Measurements from ENCODE around the gene ESF1.

Gene ESF1

GRCh38 chr20:13800728-13801134 is 16.0 kb upstream of the ESF1 start:
- DNase-seq (ENCODE audit: low read depth in 1 of 2, low spot score in 1 of 2): no peak

GRCh38 chr20:13799974-13800373 is 15.3 kb upstream of the ESF1 start:
- no peak overlapping the region for H3K4me3 ChIP-seq (replicated peaks; ENCODE audit: insufficient read depth, low read length)
- no peak for DNase-seq (ENCODE audit: low read depth in 1 of 2, low spot score in 1 of 2)
- TF ChIP-seq, protein P1, sequence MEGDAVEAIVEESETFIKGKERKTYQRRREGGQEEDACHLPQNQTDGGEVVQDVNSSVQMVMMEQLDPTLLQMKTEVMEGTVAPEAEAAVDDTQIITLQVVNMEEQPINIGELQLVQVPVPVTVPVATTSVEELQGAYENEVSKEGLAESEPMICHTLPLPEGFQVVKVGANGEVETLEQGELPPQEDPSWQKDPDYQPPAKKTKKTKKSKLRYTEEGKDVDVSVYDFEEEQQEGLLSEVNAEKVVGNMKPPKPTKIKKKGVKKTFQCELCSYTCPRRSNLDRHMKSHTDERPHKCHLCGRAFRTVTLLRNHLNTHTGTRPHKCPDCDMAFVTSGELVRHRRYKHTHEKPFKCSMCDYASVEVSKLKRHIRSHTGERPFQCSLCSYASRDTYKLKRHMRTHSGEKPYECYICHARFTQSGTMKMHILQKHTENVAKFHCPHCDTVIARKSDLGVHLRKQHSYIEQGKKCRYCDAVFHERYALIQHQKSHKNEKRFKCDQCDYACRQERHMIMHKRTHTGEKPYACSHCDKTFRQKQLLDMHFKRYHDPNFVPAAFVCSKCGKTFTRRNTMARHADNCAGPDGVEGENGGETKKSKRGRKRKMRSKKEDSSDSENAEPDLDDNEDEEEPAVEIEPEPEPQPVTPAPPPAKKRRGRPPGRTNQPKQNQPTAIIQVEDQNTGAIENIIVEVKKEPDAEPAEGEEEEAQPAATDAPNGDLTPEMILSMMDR (IDR thresholded peaks at IDR 0.05; ENCODE audit: insufficient read depth, low read length): no peak
- no peak for TF ChIP-seq GABPA (IDR thresholded peaks at IDR 0.05; ENCODE audit: low read depth)
- TF ChIP-seq, protein P2, sequence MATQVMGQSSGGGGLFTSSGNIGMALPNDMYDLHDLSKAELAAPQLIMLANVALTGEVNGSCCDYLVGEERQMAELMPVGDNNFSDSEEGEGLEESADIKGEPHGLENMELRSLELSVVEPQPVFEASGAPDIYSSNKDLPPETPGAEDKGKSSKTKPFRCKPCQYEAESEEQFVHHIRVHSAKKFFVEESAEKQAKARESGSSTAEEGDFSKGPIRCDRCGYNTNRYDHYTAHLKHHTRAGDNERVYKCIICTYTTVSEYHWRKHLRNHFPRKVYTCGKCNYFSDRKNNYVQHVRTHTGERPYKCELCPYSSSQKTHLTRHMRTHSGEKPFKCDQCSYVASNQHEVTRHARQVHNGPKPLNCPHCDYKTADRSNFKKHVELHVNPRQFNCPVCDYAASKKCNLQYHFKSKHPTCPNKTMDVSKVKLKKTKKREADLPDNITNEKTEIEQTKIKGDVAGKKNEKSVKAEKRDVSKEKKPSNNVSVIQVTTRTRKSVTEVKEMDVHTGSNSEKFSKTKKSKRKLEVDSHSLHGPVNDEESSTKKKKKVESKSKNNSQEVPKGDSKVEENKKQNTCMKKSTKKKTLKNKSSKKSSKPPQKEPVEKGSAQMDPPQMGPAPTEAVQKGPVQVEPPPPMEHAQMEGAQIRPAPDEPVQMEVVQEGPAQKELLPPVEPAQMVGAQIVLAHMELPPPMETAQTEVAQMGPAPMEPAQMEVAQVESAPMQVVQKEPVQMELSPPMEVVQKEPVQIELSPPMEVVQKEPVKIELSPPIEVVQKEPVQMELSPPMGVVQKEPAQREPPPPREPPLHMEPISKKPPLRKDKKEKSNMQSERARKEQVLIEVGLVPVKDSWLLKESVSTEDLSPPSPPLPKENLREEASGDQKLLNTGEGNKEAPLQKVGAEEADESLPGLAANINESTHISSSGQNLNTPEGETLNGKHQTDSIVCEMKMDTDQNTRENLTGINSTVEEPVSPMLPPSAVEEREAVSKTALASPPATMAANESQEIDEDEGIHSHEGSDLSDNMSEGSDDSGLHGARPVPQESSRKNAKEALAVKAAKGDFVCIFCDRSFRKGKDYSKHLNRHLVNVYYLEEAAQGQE (IDR thresholded peaks at IDR 0.05; ENCODE audit: insufficient replicate concordance, low read depth): no peak
- TF ChIP-seq SPI1 (IDR thresholded peaks at IDR 0.05; ENCODE audit: borderline replicate concordance, low read depth): no peak
- H3K27me3 ChIP-seq (ENCODE audit: insufficient read depth, poor library complexity, severe bottlenecking): no peaks in the 10 kb centered on the region
- no peak overlapping the region for H3K27ac ChIP-seq (replicated peaks)

More at GRCh38 chr20:13800728-13801134, 16.0 kb upstream of the ESF1 start:
- Histone ChIP-seq H3K27ac (replicated peaks) (no peak overlapping the region), H3K27me3 (ENCODE audit: insufficient read depth, poor library complexity, severe bottlenecking) (no peaks in the 10 kb centered on the region), H3K4me3 (replicated peaks; ENCODE audit: insufficient read depth, low read length) (no peak overlapping the region)
- TF ChIP-seq, protein P1 (IDR thresholded peaks at IDR 0.05; ENCODE audit: insufficient read depth, low read length): no peak
- TF ChIP-seq, protein P2 (IDR thresholded peaks at IDR 0.05; ENCODE audit: insufficient replicate concordance, low read depth): no peak
- TF ChIP-seq SPI1 (IDR thresholded peaks at IDR 0.05; ENCODE audit: borderline replicate concordance, low read depth): no peak
- no peak for TF ChIP-seq POLR2AphosphoS5 (IDR thresholded peaks at IDR 0.05; ENCODE audit: low read depth)
- no peak for TF ChIP-seq GABPA (IDR thresholded peaks at IDR 0.05; ENCODE audit: low read depth)

GRCh38 chr20:13799040-13799439 is 14.3 kb upstream of the ESF1 start:
- H3K27me3 ChIP-seq (ENCODE audit: insufficient read depth, poor library complexity, severe bottlenecking): no peaks in the 10 kb centered on the region
- TF ChIP-seq SPI1 (IDR thresholded peaks at IDR 0.05; ENCODE audit: borderline replicate concordance, low read depth) (no peak), GABPA (IDR thresholded peaks at IDR 0.05; ENCODE audit: low read depth) (no peak), POLR2AphosphoS5 (IDR thresholded peaks at IDR 0.05; ENCODE audit: low read depth) (no peak)
- TF ChIP-seq, protein P2 (IDR thresholded peaks at IDR 0.05; ENCODE audit: insufficient replicate concordance, low read depth): no peak
- TF ChIP-seq, protein P1 (IDR thresholded peaks at IDR 0.05; ENCODE audit: insufficient read depth, low read length): no peak
- no peak overlapping the region for H3K4me3 ChIP-seq (replicated peaks; ENCODE audit: insufficient read depth, low read length)
- DNase-seq (ENCODE audit: low read depth in 1 of 2, low spot score in 1 of 2): no peak
- H3K27ac ChIP-seq (replicated peaks): no peak overlapping the region
